Middle frontal gyrus (tissue), 1 donor: Measurements from ENCODE around the gene LIN52.

Experiments used
- DNase-seq: peaks from one replicate; pipeline ENCODE4 v3.0.0-alpha.2; 2015; ENCODE audit warnings: low spot score; ENCODE audit errors: extremely low spot score

The LIN52 gene

DNA sequence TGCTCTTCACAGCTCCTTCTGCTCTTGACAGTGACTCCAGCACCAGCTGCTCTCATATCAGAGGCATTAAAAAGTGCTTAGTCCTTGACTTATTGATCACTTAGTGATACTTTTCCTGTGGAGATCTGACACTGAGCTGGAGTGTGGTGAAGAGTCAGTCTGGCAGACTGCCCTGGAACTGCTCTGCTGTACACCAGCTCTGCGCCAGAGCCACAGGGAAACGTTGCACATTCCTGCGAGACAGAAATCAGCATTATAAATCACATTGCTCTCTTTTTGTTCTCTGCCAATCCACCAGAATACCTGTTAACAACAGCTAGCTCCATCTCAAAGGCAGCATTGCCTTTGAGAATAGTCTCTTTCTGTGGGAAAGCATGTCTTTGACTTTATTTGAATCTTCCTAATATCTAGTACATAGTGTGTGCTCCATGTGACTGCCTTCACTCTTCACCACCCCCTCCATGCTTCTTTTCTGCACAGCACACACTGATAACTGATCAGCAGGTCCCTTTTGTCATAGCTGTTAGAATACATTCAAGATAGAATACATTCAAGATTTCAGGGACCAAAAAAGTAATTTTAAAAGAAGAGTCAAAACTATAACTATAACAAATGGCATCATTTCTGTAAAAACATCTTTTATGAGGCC lies 106.3 kb downstream of the LIN52 start:
- DNase-seq, result no peak

DNA sequence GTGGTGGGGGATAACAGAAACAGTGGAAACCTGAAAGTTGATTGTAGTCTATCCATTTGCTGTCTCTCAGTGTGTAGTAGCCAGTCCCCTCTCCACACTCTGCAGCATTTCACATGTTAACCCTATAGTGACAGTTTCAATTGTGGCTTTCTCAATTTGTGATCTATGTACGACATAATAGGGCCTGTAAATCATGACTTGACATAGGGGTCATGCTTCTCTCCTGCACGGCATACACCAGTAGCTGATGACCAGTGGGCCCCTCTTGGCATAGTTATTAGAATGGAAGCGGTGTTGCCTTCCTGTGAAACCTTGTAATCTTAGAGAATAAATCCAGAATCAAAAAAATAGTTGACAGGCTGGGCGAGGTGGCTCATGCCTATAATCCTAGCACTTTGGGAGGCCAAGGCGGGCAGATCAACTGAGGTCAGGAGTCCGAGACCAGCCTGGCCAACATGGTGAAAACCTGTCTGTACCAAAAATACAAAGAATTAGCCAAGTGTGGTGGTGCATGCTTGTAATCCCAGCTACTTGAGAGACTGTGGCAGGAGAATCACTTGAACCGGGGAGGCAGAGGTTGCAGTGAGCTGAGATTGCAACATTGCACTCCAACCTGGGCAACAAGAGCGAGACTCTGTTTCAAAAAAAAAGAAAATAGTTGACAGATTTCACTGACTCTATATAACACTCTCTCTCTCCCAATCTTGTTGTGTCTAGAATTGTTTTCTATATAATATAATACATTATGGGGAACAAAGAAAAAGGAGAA lies 109.9 kb downstream of the LIN52 start:
- DNase-seq, result no peak

DNA sequence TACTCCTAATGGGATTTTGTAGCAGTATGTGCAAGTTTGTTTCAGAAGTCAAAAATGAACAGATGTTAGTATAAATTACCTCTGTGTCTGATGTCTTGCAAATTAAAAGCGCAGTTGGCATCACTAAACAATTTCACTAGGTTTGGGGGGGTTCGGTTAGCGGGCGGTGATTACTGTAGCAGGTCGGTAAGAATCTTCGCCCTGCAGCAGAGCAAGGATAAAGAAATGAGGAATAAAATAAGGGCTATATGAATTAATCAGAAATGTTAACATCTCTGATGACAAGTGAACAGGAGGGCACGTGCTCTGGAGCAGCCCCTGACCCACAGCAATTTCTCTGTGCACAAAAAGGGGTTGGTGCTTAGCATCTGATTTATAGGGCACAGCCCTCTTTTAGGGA lies 110.9 kb downstream of the LIN52 start:
- DNase-seq, result no peak

DNA sequence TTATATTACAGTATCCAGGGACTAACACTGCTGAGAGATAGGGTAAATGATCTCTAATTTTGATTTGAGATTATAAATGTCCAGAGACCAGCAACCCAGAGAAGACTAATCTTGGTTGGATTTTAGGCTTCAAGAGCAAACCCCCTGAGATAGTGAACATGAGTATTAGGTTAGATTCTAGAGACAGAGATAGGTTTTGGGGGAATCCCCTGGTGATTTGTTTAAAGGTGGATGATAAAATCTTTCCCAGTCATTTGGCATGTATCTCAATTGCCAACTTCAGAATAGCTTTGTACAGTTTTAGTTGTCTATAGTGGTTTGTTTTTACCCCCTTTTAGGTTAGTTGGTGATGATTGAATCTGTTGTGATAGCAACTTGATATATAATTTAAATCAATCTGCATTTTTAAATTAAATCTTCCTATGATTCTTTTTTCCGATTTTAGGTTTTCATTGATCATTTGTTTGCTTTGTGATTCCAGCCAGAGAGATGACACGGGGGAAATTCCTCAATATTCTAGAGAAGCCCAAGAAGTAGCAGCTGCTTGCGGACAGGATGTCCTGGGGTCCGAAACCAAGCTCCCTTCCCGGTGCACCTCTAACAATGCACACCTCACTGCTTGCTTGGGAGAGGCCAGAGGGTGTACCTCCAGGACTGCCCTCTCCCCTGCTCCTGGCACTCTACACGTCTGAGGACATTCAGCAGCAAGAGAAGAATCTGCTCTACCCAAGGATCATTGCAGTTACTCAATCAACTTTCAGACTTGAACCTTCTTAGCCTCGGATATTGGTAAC lies 113.9 kb downstream of the LIN52 start:
- no peak for DNase-seq

DNA sequence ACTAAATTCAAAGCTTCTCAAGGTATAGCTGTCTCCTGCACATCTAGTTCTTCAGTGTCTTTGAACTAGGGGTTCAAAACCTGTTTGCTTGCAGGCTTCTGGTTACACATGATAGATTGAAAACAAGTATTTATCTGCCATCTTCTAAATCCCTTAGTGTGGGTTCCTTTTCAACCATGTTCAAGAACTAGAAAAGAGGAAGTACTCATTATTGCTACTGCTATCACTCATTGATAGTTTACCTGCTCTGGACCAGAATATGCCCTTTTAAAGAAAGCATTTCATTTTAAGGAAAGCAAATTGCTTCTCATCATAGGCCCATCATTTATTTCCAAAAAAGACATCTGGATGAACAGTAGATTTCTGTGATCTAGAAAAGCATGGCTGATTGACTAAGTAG lies 117.4 kb downstream of the LIN52 start:
- DNase-seq, result no peak

DNA sequence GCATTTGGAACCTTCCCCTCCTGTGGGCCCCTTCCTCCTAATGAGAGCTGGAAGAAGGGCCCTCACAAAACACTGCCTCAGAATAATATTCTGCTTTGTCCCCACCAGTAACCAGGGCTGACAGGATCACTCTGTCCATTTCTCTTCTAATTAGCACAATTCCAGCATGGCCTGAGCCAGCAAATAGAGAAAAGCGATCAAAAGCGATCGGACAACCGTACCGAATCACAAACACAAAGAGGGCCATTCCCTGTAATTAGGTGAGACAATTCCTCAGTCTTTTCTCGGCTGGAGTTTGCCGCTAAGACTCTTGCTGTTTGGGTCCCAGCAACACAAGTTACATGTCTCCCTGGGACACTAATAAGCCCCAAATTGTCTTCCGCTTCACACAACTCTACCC lies 118.9 kb downstream of the LIN52 start:
- no peak for DNase-seq

DNA sequence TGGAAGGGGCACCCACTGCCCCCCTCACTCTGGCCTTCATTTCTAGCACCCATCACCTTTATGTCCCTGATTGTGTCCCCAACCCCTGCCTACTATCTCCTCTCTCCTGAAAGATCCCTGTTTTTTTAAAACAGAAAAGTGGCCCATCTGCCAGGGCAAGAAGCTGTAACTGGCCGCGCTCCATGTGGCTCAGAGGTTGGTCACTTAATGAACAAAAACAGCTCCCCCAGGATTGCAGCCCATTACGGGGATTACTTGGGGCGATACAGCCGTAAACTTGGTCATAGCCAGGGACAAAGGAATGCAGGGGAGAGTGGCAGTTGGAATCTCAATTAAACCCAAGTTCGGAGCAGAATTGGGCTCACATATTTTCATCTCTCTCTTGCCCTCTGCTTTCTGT lies 119.7 kb downstream of the LIN52 start:
- DNase-seq, result no peak

DNA sequence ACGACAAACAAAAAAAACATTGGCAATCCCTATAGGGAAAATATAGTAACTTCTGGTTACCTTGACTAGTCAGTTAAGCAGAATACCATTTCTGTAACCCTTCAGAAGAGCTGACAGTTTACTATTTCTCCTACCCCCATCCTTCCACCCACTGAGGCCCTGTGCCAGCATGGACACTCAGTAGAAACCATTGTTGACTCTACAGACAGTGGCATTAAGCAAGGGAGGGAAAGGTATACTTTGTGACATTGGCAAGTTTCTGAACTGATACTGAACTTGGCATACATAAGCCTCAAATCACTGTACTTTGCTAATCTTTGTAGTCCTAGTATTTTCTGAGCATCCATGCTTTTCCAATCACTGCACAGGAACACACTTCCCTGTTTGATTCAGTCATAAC lies 121.1 kb downstream of the LIN52 start:
- DNase-seq, result no peak

DNA sequence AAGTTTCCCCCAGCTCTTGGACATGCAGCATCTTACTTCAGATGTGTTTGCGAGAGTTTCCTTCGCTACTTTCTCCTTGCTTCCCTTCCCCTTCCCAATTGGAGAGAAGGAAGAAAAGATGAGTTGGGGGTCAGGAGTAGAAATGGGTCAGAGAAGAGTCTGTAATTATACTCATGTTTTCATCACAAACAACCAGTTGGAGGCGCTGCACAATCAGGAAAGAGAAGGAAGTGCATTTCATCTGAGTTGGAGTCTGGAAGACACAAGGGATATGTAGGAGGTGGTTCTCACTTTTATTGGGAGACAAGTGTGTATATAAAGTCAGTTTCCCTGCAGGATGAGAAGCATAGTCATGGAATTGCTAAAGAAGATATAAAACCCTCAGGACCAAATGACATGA lies 123.2 kb downstream of the LIN52 start:
- no peak for DNase-seq

DNA sequence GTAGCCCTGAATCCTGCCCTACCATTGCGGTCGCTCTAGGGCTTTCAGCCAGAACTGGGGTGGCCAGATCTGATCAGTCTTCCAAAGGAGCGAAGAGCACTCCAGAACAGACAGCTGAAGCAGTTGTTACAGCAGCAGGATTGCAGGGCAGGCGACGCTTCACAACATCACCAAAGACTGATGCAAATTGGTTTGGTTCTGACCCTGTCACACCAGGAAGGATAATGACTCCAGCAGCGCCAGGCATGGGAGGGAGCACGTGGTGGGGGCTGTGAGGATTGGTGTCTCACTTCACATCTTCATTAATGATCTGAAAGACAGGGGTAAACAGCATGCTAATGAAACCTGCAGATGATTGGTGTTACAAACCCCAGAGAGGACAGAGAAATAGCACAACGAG lies 123.9 kb downstream of the LIN52 start:
- DNase-seq, result no peak

DNA sequence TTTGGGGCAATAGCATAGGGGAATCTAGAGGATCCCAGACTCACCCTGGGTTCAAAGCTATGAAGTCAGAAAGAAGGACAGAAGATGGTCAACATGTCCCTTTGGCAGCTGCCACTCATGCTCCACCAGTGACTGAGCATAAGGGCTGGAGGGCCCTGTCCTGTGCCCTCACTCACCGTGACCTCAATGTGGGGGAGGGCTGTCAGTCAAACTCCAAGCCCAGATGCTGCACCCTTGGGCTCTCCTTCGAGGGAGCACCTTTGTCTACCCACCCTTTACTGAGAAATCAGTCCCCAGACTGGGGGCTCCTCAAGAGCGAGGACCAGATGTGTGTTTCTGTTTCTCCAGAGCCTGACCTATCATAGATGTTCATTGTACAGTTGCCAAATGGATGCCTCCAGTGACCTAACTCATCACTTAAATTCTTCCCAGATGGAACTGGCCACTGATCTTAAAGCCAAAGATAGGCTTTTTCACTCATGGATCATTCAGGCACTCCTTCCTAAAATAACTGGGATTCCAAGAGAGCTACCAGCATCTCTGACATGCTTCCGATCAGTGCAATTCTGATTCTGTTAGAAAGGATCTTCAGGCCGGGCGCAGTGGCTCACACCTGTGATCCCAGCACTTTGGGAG lies 127.3 kb downstream of the LIN52 start:
- DNase-seq, result no peak

DNA sequence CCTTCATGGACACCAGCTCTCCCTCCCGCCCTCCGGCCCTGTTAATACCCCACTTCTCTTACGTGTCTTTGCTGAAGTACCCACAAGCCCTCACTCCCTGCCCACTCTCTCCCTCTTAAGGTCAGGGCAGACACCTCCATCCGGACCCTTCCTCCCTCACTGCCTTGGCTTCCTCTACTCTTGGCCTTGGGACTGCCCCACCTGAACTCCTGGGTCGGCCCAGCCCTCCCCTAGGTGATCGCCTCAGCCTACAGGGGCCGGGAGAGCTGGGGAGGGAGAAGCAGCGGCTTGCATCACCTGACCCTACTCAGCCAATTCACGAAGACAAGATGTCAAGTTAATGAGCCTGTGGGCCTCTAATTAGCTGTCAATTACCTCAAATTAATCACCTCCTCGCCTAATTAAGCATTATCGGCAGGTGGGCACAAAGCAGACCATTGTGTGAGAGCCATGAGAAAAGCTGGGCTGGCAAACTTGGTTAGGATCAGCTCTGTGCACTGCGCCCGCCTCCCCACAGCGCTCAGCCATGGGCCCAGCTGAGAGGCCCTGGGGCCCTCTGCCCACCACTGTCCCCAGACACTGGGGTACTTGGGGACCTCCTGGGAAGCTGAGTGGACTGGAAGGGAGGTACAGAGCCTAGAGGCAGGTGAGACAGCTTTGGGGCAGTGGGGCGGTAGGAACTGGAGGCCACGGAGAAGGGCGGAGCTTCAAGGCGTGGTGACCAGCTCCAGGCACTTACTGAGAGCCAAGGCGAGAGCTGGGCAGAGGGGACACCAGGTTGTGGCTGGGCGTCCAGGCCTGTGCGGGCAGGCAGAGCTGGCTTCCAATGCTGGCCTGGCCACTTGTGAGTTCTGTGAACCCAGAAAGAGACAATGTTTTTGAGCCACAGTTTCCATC lies 129.4 kb downstream of the LIN52 start:
- no peak for DNase-seq

DNA sequence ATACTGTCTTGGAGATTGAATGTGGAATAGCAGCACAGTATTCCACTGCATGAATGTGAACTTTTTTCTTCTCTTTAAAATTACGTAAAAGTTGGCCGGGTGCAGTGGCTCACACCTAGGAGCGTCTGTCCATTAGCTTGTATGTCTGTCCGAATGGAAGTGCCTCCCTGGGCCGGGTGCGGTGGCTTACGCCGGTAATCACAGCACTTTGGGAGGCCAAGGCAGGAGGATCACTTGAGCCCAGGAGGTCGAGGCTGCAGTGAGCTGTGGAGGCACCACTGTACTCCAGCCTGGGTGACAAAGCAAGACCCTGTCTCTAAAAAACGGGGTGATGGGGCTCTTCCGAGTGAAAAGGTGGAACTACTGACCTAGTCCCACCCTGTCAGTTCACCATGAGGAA lies 131.9 kb downstream of the LIN52 start:
- DNase-seq, result no peak

DNA sequence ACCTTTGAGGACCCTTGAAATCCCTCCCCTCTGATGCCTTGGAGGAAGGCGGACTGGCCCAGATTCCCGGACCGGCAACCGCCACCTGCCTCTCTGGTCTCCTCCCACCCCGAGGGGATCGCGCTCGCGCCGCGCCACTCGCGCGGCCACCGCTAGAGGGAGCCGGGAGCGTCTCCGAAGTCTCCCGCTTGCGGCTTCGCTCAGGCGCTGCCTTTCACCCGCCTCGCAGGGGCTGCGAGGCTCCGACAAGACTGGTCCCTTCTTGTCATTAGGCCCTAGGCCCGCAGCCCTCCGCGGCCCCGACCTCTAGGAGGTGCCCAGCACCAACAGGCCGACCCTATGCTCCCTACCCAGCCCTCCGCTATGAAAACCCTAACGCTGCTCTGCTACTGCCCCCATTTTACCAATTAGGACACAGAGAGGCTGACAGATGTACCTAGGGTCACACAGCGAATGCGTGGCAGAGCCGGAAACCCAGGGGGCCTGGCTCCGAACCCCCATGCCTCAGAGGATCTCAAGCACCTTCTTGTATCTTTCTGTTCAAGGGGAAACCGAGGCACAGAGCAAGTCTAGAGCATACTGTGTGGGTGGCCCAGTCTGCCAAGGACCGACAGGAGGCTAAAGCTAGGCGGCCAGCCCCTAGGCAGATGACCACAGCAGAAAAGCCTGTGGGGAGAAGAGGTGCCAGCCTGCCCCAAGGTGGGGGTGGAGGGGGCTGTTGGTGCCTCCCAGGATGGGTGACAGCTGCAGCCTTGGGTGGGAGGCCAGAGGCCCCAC lies 133.1 kb downstream of the LIN52 start:
- peak; percentile 64 for DNase-seq

DNA sequence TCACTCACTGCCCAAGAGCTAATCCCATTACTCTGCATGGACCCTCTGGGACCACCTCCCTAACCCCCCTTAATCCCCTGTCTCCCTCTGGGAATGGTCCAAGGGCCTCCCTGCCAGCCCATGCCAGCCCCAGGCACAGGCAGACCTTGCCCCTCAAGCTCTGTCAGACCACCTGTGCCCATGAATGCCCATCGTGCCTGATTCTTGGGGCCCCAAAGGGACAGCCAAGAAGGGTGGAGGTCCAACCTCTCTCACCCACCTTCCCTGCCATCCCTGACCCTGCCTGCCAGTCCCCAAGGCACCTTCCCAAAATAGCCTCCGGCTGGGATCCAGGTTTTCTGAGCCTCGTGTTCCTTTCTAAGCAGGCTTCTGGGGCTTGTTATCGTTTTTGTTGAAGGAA lies 133.7 kb downstream of the LIN52 start:
- DNase-seq, result no peak

DNA sequence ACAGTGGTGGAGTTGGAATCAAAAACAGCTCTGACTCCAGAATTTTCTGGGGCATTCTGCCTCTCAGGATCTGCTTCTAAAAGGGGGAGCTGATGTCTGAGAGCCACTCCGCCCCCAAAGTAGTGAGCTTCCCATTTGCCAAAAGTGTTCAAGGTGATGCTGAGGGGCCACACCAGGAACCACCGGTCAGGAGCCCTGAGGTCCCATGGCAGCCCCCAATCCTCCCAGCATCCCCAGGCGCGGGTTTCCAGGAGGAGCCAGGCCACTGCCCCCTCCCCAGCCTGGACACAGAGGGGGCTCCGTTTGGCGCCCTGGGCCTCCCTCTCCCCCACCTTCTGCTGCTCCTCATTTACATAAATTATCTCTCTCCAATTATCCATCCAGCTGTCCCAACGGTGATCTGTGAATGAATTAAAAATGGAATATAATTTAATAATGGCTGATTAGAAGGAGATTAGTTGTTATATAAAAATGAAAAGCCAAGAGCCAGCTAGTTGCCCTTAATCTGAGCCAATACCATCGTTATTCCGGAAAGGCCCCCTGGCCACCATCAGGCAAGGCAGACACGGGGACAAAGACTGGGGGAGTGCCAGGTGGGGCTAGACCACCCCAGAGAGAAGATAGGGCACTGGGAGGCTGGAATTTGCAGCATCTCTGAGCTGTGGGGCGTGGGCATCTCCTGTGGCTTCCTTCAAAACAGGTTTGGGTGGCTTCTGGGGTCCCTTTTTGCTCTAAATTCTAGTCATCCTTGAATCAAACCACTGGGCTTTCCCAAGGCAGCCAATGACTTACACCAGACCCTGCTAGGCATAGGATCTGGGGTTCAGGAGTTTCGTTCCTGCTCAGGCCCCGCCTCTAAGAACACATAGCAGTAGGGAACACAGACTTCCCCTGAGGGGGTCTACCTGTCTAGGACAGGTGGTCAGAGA lies 134.8 kb downstream of the LIN52 start:
- no peak for DNase-seq

DNA sequence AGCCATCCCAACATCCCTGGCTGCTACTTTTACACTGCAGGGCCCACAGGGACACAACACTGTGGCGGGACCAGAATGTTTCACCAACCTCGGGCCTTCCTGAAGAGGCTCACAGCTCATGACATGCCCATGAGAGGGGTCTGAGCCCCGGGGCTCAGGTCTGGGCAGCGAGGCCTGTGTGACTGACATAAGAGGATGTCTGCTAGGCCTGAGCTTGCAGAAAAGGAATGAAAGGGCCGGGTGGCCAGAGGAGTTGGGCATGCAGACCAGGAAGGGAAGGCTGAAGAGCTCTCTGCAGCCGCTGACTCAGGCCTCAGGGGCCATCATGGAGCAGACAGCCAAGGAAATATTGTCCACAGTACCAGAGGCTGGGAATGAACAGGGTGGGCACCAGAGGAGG lies 136.2 kb downstream of the LIN52 start:
- DNase-seq, result no peak

DNA sequence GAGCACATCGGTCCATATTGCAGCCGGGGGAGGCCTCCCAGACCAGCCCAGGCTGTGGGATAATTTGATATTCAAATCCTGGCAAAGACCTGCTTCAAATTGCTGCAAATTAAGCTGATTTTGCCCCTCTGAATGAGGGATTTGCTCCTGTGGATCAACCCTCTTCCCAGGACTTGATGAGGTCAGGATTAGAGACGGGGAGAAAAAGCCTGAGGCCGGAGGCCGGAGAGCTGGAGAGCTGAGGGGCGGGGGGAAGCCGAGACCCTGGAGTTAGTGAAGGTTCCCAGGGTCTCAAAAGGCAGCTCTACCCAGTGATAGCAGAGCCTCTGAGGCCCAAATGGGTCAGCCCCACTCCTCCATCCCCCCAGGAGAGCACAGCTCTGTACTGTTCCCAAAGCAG lies 137.0 kb downstream of the LIN52 start:
- DNase-seq, result no peak

DNA sequence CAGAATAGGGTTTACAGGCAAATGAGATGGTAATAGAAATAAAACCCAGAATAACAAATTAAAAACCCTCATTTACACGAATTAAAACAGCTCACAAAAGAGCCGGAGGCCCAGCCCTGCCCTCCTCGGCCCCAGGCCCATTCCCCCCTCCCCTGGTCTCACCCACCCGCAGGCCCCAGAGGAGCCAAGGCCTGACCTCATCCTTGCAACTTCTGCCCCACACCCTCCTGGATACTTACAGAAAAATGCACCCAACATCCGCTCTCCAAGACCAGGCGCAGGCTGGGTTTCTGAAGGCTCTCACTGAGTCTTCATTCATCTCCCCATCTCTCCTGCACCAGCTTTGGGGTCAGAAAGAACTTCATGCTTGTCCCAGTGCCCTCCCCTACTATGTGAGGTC lies 138.3 kb downstream of the LIN52 start:
- no peak for DNase-seq
